Measurements from ENCODE around the gene GALE. TPM values are rescaled to one million over a fixed set of nuclear protein-coding genes. Genes with fewer than 3 reads are reported as not detected.

The GALE gene
- total RNA-seq, 4 donors from 2014 or later: 7.4 to 25.2 (median 12.9) TPM

GRCh38 chr1:23774174-23774880, 26.2 kb downstream of the GALE start:
- 61 to 73% methylated on average over 4 to 6 of the region's 6 CpGs for WGBS, 2 donors (ENCODE audit: low coverage in 1 of 2)
- no peak for ATAC-seq
- Histone ChIP-seq H3K27me3 (no peaks in the 10 kb centered on the region), H3K9me3 (no peaks in the 10 kb centered on the region), H3K36me3 (peaks cover 0 to 23% of the 10 kb centered on the region in 2 donors), H3K4me3 (no peak overlapping the region), H3K27ac (no peak overlapping the region), H3K4me1 (peaks cover 0 to 41% (median 9%) of the 10 kb centered on the region in 3 donors)
- TF ChIP-seq POLR2A (IDR thresholded peaks at IDR 0.05) (no peak), EP300 (IDR thresholded peaks at IDR 0.05) (no peak), CTCF (IDR thresholded peaks at IDR 0.05) (no peak), POLR2AphosphoS5 (IDR thresholded peaks at IDR 0.05) (no peak)

- WGBS, 2 donors (ENCODE audit: low coverage in 1 of 2): 84 to 87% methylated on average over 4 to 10 of the region's 10 CpGs
- no peaks in the 10 kb centered on the region for H3K27me3 ChIP-seq
- no peak overlapping the region for H3K4me3 ChIP-seq
- no peaks in the 10 kb centered on the region for H3K9me3 ChIP-seq
- peaks cover 0 to 34% (median 5%) of the 10 kb centered on the region in 3 donors for H3K4me1 ChIP-seq
- H3K36me3 ChIP-seq: peaks cover 0 to 35% of the 10 kb centered on the region in 2 donors
- no peak for ATAC-seq
- TF ChIP-seq POLR2AphosphoS5 (IDR thresholded peaks at IDR 0.05): no peak
- TF ChIP-seq CTCF (IDR thresholded peaks at IDR 0.05): no peak
- no peak for TF ChIP-seq EP300 (IDR thresholded peaks at IDR 0.05)
- no peak for TF ChIP-seq POLR2A (IDR thresholded peaks at IDR 0.05)
- H3K27ac ChIP-seq: no peak overlapping the region
These were observed 27.7 kb downstream of the GALE start for GRCh38 chr1:23772854-23773242.

- TF ChIP-seq POLR2AphosphoS5 (IDR thresholded peaks at IDR 0.05): no peak
- TF ChIP-seq EP300 (IDR thresholded peaks at IDR 0.05): no peak
- TF ChIP-seq POLR2A (IDR thresholded peaks at IDR 0.05): no peak
- peak; percentile 78 to 91 (median 80) for TF ChIP-seq CTCF (IDR thresholded peaks at IDR 0.05)
- Histone ChIP-seq H3K9me3 (no peaks in the 10 kb centered on the region), H3K4me3 (no peak overlapping the region), H3K4me1 (peaks cover 0 to 28% (median 1%) of the 10 kb centered on the region in 3 donors), H3K36me3 (peaks cover 0 to 40% of the 10 kb centered on the region in 2 donors), H3K27ac (no peak overlapping the region), H3K27me3 (no peaks in the 10 kb centered on the region)
- peak; percentile 84 for ATAC-seq
- 12 to 18% methylated on average over 9 to 11 of the region's 14 CpGs for WGBS, 2 donors (ENCODE audit: low coverage in 1 of 2)
These were observed 28.3 kb downstream of the GALE start for GRCh38 chr1:23772049-23772853.

- H3K4me1 ChIP-seq: peaks cover 0 to 20% (median 0%) of the 10 kb centered on the region in 3 donors
- no peak overlapping the region for H3K27ac ChIP-seq
- 42 to 59% methylated on average over 5 of the region's 5 CpGs for WGBS, 2 donors (ENCODE audit: low coverage in 1 of 2)
- TF ChIP-seq EP300 (IDR thresholded peaks at IDR 0.05): no peak
- no peak for TF ChIP-seq POLR2A (IDR thresholded peaks at IDR 0.05)
- no peak for TF ChIP-seq CTCF (IDR thresholded peaks at IDR 0.05)
- TF ChIP-seq POLR2AphosphoS5 (IDR thresholded peaks at IDR 0.05): no peak
- H3K9me3 ChIP-seq: no peaks in the 10 kb centered on the region
- H3K27me3 ChIP-seq: no peaks in the 10 kb centered on the region
- peaks cover 0 to 60% of the 10 kb centered on the region in 2 donors for H3K36me3 ChIP-seq
- no peak overlapping the region for H3K4me3 ChIP-seq
- ATAC-seq: no peak
These were observed 31.8 kb downstream of the GALE start for GRCh38 chr1:23768733-23769132.

Data from gastroesophageal sphincter (tissue), 4 donors.